Tibial artery (tissue), 4 donors: ENCODE data around the gene ATP11C.

Source experiments
- DNase-seq, 2 donors: peaks; one replicate each; pipeline ENCODE4 v3.0.0-alpha.2; 2019
- H3K27ac ChIP-seq, 2 donors: fragments of 200-600 bp; sonication (generic) in 1 of 2; 1 replicate in 1 of 2; 2 replicates in 1 of 2; pipeline ENCODE4 v1.5.1; 2018 to 2019; ENCODE audit warnings: mild to moderate bottlenecking in 1 of 2
- H3K27me3 ChIP-seq, 2 donors: fragments of 200-600 bp; sonication (generic) in 1 of 2; one replicate each; pipeline versions ENCODE4 v1.5.1 to v1.6.0; 2016 to 2019
- H3K36me3 ChIP-seq, 3 donors: fragments of 200-600 bp; sonication (generic) in 2 of 3; one replicate each; pipeline ENCODE4 v1.5.1; 2016 to 2019; ENCODE audit warnings: mild to moderate bottlenecking in 2 of 3
- H3K4me1 ChIP-seq, 4 donors: fragments of 200-600 bp; sonication (generic) in 2 of 4; 1 replicate in 3 of 4; 2 replicates in 1 of 4; pipeline ENCODE4 v1.5.1; 2016 to 2019
- H3K4me3 ChIP-seq, 2 donors: fragments of 200-600 bp; sonication (generic) in 1 of 2; 1 replicate in 1 of 2; 2 replicates in 1 of 2; pipeline ENCODE4 v1.5.1; 2018 to 2019; ENCODE audit warnings: mild to moderate bottlenecking in 2 of 2
- H3K9me3 ChIP-seq, 3 donors: fragments of 200-600 bp; sonication (generic) in 1 of 3; one replicate each; pipeline ENCODE4 v1.5.1; 2016 to 2019
- intact Hi-C: fragments of 100-400 bp; cut with DNase I; formaldehyde crosslinking; loops from one replicate; pipeline ENCODE4 v1.15.0; 2023; ENCODE audit warnings: low total_unique reads
- TF ChIP-seq, protein P1 (sequence below), 2 experiments: fragments of 200-600 bp in 1 of 2; fragments of 450-650 bp in 1 of 2; IDR thresholded peaks; one replicate each; pipeline ENCODE4 v1.5.1; 2017 to 2019; ENCODE audit warnings: antibody characterized with exemption in 2 of 2, mild to moderate bottlenecking in 1 of 2, moderate library complexity in 1 of 2

ATP11C gene

DNA sequence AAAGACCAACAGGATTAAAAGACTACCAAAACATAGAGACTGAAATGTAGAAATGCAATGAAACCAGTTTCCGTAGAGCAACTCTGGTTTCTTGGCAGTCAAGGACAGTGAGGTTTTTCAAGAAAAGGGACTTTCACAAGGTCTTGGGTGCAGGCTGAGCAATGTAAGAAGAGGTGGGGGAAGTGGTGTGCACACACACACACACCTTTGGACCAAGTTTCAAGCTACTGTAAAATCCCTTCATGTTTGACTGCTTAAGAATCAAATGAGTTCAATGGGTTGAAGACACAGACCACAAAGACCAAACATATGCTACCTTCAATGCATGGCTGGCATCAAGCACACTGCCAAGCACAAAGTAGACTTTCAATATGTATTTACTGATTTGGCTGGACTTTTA, 207.1 kb downstream of the ATP11C start:
- Histone ChIP-seq H3K9me3 (no peaks in the 10 kb centered on the region), H3K4me1 (no peaks in the 10 kb centered on the region), H3K36me3 (no peaks in the 10 kb centered on the region), H3K27ac (no peak overlapping the region), H3K4me3 (no peak overlapping the region), H3K27me3 (no peaks in the 10 kb centered on the region)
- intact Hi-C loops: no loop called here
- DNase-seq: no peak
- TF ChIP-seq, protein P1, sequence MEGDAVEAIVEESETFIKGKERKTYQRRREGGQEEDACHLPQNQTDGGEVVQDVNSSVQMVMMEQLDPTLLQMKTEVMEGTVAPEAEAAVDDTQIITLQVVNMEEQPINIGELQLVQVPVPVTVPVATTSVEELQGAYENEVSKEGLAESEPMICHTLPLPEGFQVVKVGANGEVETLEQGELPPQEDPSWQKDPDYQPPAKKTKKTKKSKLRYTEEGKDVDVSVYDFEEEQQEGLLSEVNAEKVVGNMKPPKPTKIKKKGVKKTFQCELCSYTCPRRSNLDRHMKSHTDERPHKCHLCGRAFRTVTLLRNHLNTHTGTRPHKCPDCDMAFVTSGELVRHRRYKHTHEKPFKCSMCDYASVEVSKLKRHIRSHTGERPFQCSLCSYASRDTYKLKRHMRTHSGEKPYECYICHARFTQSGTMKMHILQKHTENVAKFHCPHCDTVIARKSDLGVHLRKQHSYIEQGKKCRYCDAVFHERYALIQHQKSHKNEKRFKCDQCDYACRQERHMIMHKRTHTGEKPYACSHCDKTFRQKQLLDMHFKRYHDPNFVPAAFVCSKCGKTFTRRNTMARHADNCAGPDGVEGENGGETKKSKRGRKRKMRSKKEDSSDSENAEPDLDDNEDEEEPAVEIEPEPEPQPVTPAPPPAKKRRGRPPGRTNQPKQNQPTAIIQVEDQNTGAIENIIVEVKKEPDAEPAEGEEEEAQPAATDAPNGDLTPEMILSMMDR (IDR thresholded peaks at IDR 0.05): no peak

DNA sequence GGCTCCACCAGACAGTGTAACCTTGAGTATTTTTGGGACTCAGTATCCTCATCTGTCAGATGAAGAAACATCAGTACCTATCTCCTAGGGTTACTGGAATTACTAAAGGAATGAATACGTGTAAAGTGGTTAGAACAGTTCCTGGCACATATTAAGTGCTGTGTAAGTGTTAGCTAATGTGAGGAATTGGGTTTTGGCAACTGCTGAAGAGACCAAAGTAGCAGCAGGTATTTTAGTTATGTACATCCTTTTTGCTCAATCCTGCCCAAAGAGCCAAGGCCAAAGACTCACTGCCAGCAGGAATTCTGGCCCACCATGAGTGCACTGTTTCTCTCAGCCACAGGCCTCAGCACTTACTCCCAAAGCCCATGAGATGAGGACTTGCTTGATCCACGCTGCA, 208.2 kb downstream of the ATP11C start:
- no peak overlapping the region for H3K4me3 ChIP-seq
- no peaks in the 10 kb centered on the region for H3K27me3 ChIP-seq
- intact Hi-C loops: no loop called here
- TF ChIP-seq, protein P1 (IDR thresholded peaks at IDR 0.05): no peak
- no peak overlapping the region for H3K27ac ChIP-seq
- H3K4me1 ChIP-seq: no peaks in the 10 kb centered on the region
- no peak for DNase-seq
- no peaks in the 10 kb centered on the region for H3K9me3 ChIP-seq
- H3K36me3 ChIP-seq: no peaks in the 10 kb centered on the region

DNA sequence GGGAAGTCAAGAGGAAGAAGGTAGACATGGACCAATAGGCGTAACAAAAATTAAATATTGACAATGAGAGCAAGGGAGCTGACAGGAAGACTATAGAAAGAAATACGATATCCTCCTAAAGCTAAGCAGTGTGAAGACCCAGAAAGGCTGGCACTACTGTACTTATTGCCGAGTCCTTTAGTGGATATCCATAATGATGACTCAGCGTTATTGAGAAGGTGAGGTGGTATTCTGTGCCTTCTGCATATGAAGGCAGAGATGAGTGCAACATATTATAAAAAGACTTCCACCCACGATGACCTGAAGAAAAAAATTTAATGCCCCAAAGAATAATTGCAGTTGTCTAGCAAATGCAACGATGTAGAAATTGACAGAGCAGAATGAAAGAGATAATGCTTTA, 211.9 kb downstream of the ATP11C start:
- Histone ChIP-seq H3K9me3 (no peaks in the 10 kb centered on the region), H3K27ac (no peak overlapping the region), H3K27me3 (no peaks in the 10 kb centered on the region), H3K4me3 (no peak overlapping the region), H3K4me1 (no peaks in the 10 kb centered on the region), H3K36me3 (no peaks in the 10 kb centered on the region)
- DNase-seq: no peak
- intact Hi-C loops: no loop called here
- TF ChIP-seq, protein P1 (IDR thresholded peaks at IDR 0.05): no peak

DNA sequence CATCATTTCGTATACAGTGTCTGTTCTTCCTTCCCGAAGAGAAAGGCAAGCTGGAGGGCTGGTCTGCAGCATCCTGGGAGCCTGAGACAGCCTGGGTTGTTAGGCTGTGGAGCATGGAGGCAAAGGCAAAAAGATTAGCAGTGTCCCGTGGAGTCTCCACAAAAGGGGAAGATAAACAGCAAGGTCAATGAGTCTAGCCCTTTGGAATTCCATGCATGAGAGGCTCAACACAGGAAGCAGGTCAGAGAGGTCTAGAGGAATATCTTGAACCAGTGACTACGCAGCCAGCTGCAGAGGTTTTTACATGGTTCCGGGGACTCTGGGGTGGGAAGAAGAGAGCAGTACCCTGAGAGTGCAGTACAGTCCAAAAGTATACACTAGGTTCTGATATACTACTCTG, 212.7 kb downstream of the ATP11C start:
- no peaks in the 10 kb centered on the region for H3K9me3 ChIP-seq
- no peaks in the 10 kb centered on the region for H3K36me3 ChIP-seq
- TF ChIP-seq, protein P1 (IDR thresholded peaks at IDR 0.05): no peak
- H3K4me1 ChIP-seq: no peaks in the 10 kb centered on the region
- no peaks in the 10 kb centered on the region for H3K27me3 ChIP-seq
- no peak overlapping the region for H3K4me3 ChIP-seq
- intact Hi-C loops: no loop called here
- DNase-seq: no peak
- no peak overlapping the region for H3K27ac ChIP-seq

DNA sequence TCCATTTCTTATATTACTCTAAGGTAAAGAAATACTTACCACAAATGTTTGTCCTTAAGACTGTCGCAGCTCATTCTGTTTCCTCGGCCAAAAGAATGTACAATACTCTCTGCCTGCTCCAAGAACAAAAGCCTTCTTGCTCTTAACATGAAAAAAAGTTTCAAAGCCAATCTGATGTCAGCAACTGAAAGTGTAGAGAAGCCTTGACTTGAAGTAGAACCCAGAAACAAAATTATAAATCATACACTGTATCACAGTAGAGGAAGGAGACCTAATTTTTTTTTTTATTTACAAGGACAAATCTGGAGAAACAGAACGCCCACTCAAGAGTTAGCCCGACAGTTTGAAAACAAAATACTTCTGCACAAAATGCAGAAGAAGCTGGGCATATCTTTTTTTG, 224.8 kb downstream of the ATP11C start, which contains the start of gene MCF2:
Gene MCF2, minus strand, starts transcription at position 101 of the 400 bp plus-strand sequence. CDS start 56,423 bp downstream, outside the sequence.
- Histone ChIP-seq H3K4me3 (no peak within 1 kb of the TSS), H3K27me3 (no peaks in the 10 kb centered on the region), H3K4me1 (no peaks in the 10 kb centered on the region), H3K27ac (no peak within 1 kb of the TSS), H3K9me3 (no peaks in the 10 kb centered on the region), H3K36me3 (no peaks in the 10 kb centered on the region)
- DNase-seq: no peak
- intact Hi-C loops: no loop called here
- TF ChIP-seq, protein P1 (IDR thresholded peaks at IDR 0.05): no peak

DNA sequence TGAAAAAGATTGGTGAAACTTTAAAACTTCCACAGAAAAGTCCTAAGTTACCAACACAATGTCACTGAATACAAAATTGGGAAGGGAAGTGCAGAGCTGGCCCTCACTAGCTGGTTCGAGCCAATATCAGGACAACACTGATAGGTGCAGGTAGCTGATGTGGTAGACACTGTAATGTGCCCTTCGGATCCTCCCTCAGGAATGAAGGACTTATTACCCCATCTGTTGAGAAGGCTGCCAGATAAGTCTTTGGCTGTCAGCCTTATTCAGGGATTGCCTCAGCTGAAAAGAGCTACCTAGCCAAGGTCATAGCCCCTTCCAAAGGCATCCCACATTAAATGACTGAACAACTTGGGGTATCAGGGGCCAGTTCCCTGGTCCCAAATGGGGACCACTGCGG, 230.2 kb downstream of the ATP11C start:
- Histone ChIP-seq H3K4me1 (no peaks in the 10 kb centered on the region), H3K9me3 (no peaks in the 10 kb centered on the region)

More for the DNA sequence above, 230.2 kb downstream of the ATP11C start:
- Histone ChIP-seq H3K27me3 (no peaks in the 10 kb centered on the region), H3K27ac (no peak overlapping the region), H3K4me3 (no peak overlapping the region), H3K36me3 (no peaks in the 10 kb centered on the region)
- TF ChIP-seq, protein P1 (IDR thresholded peaks at IDR 0.05): no peak
- DNase-seq: no peak
- intact Hi-C loops: no loop called here
